HG03460 (cell line): ENCODE results near the gene MB21D2.
A peak's percentile ranks its signal among the peaks of the same experiment; 100 is the strongest.

Source experiments
- ATAC-seq: cut with Tn5 transposase; IDR thresholded peaks from one replicate; pipeline ENCODE4 v1.9.1; 2021; ENCODE audit not compliant: unreplicated experiment

The MB21D2 gene

GRCh38 chr3:192927016-192927415 lies 9.4 kb upstream of the MB21D2 start:
- no peak for ATAC-seq

GRCh38 chr3:192923731-192924130 lies 6.1 kb upstream of the MB21D2 start:
- no peak for ATAC-seq

DNA sequence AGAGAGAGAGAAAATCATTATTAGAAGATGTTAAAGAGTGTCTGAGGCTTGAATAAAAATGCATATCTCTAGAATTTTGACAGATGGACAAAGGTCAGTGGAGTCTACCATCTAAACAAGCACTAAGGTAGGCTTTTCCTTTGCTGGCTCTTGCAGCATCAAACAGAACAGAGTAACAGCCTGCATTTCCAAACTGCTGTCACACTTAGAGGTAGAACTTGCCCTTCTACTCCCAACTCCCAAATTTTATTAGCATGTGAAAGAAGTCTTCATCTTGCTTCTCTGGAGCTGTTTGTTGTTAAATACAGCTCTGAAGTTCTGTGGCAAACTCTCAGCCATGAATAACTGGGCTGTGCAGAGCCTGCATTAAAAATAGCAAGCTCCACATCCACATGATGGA lies 4.1 kb upstream of the MB21D2 start:
- ATAC-seq, result no peak

DNA sequence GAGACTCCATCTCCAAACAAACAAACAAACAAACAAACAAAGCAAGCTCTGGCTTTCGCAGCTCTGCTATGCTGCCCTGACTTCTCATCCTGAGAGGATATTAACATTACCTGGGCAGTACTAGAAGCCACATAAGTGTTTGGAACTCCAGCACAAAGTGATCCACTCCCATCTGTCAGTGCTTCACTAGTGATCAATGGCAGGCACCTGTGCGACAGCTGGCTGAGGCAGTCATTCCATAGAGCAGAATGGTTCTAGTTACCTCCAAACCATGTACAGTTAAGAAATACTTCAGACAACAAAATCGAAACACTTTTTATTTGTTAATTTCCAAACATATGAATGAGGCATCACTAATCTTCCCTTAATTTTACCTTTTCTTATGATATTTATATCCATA lies 2.8 kb upstream of the MB21D2 start:
- ATAC-seq, result no peak

GRCh38 chr3:192919901-192920300 lies 2.2 kb upstream of the MB21D2 start:
- no peak for ATAC-seq

DNA sequence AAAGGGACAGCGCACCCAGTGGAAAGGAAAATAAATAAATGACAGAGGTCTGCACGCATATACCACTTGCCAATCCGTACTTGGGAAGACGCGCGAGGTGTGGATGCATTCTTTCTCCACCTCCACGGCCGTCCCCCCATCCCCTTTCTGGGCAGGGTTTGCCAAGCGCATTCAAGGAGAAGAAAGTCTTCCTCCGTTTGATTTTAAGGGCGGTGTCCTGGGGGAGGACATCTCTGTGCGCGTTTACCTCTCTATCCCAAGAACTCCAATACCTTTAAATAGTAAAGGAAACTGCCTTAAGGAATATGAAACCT lies 576 bp upstream of the MB21D2 start:
- no peak for ATAC-seq

GRCh38 chr3:192917028-192917403 lies 640 bp downstream of the MB21D2 start:
- peak; percentile 37 for ATAC-seq

DNA sequence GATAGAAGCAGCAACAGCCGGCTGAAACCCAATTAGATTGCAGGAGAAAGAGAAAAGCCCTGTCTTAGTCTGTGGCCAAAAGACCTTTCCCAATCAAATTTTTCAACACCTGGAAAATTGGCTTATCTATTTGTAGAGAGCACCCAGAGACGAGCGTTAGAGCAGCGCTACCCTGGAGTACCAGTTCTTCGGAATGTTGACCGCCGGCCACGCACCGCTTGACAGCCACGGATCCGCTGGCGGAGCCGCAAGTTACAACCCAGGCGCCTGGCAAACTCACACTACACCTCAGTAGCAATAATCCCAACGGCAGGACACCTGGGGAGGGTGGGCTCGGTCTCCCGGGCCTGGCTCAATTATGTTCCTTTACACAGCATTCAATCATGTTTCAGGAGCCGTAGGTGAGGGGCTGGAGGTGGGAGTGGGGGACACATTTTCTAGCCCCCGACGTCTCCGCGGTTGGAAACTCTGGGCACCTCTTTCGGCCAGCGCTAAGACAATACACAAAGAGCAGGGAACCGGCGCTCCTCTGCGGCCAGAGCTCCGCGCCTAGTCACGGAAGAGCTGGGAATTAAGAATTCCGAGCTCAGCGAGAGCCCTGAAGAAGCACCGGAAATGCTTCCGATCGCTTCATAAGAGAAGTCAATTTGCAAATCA lies 1.2 kb downstream of the MB21D2 start:
- ATAC-seq, result peak; percentile 2

DNA sequence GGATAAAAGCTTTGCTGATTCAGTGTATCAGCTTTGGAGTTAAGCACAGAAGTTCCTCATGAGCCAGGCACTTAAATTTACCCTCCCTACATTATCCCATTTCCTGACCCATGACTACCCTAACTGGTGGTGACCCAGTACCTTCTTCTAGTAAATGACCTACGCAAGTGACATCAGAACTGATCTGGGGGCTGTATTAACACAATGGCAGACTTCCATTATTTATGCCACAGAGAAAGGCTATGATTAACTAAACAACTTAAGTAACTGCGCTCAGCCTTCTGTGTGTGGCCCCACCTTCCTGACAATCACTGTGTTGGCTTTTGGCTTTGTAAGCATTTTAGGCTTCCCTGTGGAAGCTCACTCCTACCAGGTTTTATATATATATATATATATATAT lies 1.9 kb downstream of the MB21D2 start:
- ATAC-seq, result no peak

GRCh38 chr3:192915304-192915703 lies 2.4 kb downstream of the MB21D2 start:
- peak; percentile 30 for ATAC-seq

DNA sequence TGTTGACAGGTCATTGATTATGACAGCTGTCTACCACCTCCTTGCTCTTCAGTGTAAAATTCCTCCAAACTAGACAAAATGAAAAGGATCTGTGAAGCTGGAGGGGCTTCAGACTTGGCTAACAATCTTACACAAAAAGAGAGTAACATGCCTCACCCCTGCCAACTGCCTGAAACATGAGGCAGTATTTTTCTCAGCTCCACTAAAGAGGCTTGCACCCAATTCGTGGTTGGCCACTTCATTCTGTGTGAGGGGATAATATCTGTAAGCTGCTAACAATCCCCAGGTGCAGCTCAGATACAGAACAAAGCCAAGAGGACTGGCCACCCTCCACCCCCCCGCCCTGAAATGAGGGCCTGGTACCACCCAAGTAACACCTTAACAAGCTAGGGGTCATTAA lies 2.8 kb downstream of the MB21D2 start:
- no peak for ATAC-seq

- no peak for ATAC-seq
These were observed 4.1 kb downstream of the MB21D2 start for GRCh38 chr3:192913540-192913939.

GRCh38 chr3:192911293-192911692 lies 6.4 kb downstream of the MB21D2 start:
- no peak for ATAC-seq

DNA sequence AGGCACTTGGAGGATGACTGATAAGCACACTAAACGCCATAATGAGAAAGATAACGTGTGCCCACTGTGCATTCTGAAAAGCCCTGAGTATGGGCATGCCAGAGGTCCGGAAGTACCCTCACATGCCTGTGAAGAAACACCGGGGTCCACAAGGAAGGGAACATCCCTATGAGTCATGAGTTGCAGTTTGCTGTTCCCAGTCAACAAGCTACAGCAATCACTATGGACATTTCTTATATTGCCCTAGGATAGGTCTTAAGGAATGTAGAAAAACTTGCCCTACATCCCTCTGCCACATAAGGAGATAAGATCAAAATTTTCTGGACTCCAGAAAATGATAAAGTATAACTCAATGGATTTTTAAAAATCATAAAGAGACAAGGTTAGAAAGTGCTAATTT lies 9.9 kb downstream of the MB21D2 start:
- no peak for ATAC-seq

- no peak for ATAC-seq
These were observed 10.7 kb downstream of the MB21D2 start for GRCh38 chr3:192906940-192907339.

GRCh38 chr3:192905980-192906678 lies 11.5 kb downstream of the MB21D2 start:
- no peak for ATAC-seq

DNA sequence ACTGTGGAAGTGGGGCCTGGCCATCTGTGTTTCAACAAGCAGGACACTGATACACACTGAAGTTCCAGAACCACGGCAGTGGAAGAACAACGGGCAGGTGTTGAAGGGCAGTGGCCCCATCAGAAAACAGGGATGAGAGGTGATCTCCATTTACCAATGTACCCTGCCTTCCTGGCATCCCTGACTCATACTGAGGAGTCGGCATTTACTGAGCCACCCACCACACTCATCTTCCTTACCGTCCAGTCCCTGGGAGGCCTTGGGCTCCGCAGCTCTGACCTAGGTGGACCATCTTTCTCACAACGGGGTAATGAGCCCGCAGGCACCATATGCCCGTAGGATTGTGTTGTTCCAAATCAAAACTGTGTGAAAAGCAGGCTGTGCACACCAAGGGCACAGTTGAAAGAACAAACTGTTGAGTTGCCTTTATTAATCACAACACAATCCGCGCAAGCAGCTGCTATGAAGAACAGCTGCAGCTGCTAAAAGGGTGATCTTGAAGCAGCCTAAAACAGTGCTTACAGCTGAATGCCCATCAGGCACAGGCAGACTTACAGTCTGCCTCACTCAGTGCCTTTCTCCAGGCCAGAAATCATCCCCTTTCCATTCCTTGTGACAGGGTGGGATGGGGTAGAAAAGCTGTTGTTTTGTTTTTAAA lies 12.9 kb downstream of the MB21D2 start:
- ATAC-seq, result no peak

DNA sequence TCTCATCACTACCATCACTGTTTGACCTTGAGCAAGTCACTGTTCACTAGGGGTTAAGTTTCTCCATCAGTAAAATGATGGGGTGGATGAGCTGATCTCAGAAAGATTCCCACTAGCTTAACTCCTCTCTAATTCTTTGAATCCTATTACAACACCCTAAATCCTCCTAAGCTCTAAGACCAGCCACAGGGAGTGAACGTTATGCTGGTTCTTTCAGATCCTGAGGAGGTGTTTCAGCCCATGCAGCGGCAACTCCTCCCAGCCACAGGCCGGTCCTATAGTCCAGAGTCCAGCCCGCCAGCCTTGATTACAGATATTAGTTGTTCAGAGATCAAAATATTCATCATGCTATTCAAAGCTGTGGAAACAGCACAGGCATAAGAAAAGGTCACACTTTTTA lies 15.1 kb downstream of the MB21D2 start:
- ATAC-seq, result no peak

DNA sequence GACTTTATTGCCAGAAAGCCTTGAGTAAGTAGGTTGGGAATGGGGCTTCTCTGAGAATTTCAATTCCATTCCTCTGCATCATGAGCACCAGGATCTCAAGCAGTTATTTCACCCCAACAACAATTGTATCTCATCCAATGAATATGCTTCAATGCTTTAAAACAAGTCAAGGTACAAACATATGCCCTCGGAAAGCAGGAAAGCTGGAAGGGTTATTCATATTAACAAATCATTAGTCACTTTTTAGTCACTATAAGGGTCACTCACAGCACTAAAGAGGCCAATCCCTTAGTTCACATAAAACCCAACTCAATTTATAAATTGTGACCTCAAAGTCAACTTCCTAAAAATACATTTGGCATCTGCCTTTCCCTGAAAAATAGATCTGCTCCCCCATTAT lies 16.2 kb downstream of the MB21D2 start:
- ATAC-seq, result no peak

DNA sequence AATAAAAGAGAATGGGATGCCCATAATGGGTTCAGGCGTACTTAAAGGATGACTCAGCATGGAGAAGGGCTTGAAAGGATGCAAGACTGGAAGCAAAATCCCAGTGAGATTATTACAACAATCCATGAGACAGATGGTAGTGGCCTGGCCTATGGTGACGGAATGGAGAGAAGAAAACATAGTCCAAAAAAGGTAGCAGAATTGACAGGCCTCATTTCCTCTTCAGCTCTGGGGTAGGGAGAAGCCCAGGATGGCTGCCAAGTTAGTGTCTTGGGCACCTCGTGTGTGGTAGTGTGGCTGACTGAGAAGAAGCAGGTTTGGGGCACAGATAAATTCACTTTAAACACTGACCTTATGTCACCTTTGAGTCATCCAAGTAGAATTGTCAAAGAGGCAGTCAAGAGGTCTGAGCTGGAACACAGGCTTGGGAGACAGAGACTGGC lies 18.1 kb downstream of the MB21D2 start:
- ATAC-seq, result no peak

- ATAC-seq, result no peak
These were observed 20.7 kb downstream of the MB21D2 start for GRCh38 chr3:192897005-192897404.

- ATAC-seq, result no peak
These were observed 21.4 kb downstream of the MB21D2 start for GRCh38 chr3:192896208-192896607.

DNA sequence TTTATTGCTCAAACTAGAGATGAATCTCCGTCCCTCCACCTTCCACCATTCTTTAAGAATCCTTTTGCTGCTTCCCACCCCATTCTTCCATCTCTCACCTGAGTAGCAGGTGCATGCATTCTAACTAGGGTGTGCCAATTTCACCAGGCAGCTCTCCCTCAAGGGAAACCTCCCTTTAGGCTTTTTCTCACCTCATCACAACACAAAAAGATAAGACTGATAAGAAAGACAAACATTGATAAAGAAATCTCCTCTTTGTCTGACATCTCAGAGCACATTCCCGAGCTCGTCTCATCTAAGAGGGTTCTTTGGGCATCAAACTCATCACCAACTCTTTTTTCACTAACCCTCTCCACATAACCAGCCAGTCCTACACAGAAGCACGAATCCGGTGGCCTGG lies 23.0 kb downstream of the MB21D2 start:
- ATAC-seq, result no peak
